Hepatocyte (in vitro differentiated cells): ENCODE measurements around the gene NT5M. TPM values are rescaled to one million over a fixed set of nuclear protein-coding genes. Genes with fewer than 3 reads are reported as not detected.

Experiments
- DNase-seq: peaks from one replicate; pipeline ENCODE4 v3.0.0-alpha.2; 2016; ENCODE audit warnings: low spot score
- H2AFZ ChIP-seq: fragments of 200-600 bp; sonication (generic); 2 replicates; pipeline ENCODE4 v1.6.0; 2016; ENCODE audit warnings: antibody characterized with exemption, mild to moderate bottlenecking
- H3K27ac ChIP-seq: fragments of 200-600 bp; sonication (generic); 2 replicates; pipeline ENCODE4 v1.5.1; 2016; ENCODE audit warnings: mild to moderate bottlenecking
- H3K27me3 ChIP-seq: fragments of 200-600 bp; sonication (generic); 2 replicates; pipeline ENCODE4 v1.6.1; 2016
- H3K36me3 ChIP-seq: fragments of 200-600 bp; sonication (generic); replicated peaks from 2 replicates; pipeline ENCODE4 v1.5.1; 2016; ENCODE audit warnings: low read depth; ENCODE audit not compliant: insufficient read depth
- H3K4me1 ChIP-seq: fragments of 200-600 bp; sonication (generic); 2 replicates; pipeline ENCODE4 v1.5.1; 2016; ENCODE audit warnings: mild to moderate bottlenecking, moderate library complexity; ENCODE audit not compliant: insufficient read depth
- H3K4me2 ChIP-seq: fragments of 200-600 bp; sonication (generic); 2 replicates; pipeline ENCODE4 v1.6.0; 2016
- H3K4me3 ChIP-seq: fragments of 200-600 bp; sonication (generic); 2 replicates; pipeline ENCODE4 v1.5.1; 2016; ENCODE audit warnings: mild to moderate bottlenecking
- H3K79me2 ChIP-seq: fragments of 200-600 bp; sonication (generic); 2 replicates; pipeline ENCODE4 v1.6.0; 2017; ENCODE audit warnings: mild to moderate bottlenecking
- H3K9me2 ChIP-seq: fragments of 200-600 bp; sonication (generic); replicated peaks from 2 replicates; pipeline ENCODE4 v1.6.0; 2017; ENCODE audit warnings: mild to moderate bottlenecking; ENCODE audit not compliant: insufficient read depth
- H3K9me3 ChIP-seq: fragments of 200-600 bp; sonication (generic); 2 replicates; pipeline ENCODE4 v1.5.1; 2016; ENCODE audit warnings: low read depth, mild to moderate bottlenecking
- H4K20me1 ChIP-seq: fragments of 200-600 bp; sonication (generic); 2 replicates; pipeline ENCODE4 v1.6.0; 2016; ENCODE audit warnings: mild to moderate bottlenecking; ENCODE audit not compliant: insufficient read depth, poor library complexity, severe bottlenecking
- EZH2 ChIP-seq: fragments of 200-600 bp; sonication (generic); IDR thresholded peaks from 2 replicates; pipeline ENCODE4 v1.6.1; 2016; ENCODE audit warnings: antibody characterized with exemption, mild to moderate bottlenecking, borderline replicate concordance
- EZH2phosphoT487 ChIP-seq: fragments of 200-600 bp; sonication (generic); IDR thresholded peaks from one replicate; pipeline ENCODE4 v1.6.1; 2018; ENCODE audit warnings: antibody characterized with exemption, mild to moderate bottlenecking, low read depth, moderate library complexity; ENCODE audit not compliant: unreplicated experiment, severe bottlenecking
- whole genome bisulfite sequencing: methylation state at CpG from one replicate; pipeline ENCODE4 v1.1.6; 2016; ENCODE audit warnings: low lambda C conversion rate; ENCODE audit errors: missing lambda C conversion rate; 5-methylcytosine and 5-hydroxymethylcytosine counted together
- polyA plus RNA-seq: library from polyadenylated mRNA; unstranded; fragments of >200 nt; fragmentation: Nextera tagmentation; extraction: Ambion mirVana; gene quantifications from 2 replicates; pipeline ENCODE4 v1.2.1, GENCODE V29; 2016
- total RNA-seq: library from RNA; depleted of rRNA; stranded (reverse); fragments of >200 nt; gene quantifications from 2 replicates; pipeline ENCODE4 v1.2.3, GENCODE V29; 2014
- TF ChIP-seq, protein P1 (sequence below): fragments of 200-600 bp; sonication (generic); IDR thresholded peaks from 2 replicates; pipeline ENCODE4 v1.5.1; 2016; ENCODE audit warnings: antibody characterized with exemption, mild to moderate bottlenecking; ENCODE audit not compliant: poor library complexity

The NT5M gene
- total and polyA plus RNA-seq, 2 experiments from 2014 or later: 3.4 to 3.5 TPM

DNA sequence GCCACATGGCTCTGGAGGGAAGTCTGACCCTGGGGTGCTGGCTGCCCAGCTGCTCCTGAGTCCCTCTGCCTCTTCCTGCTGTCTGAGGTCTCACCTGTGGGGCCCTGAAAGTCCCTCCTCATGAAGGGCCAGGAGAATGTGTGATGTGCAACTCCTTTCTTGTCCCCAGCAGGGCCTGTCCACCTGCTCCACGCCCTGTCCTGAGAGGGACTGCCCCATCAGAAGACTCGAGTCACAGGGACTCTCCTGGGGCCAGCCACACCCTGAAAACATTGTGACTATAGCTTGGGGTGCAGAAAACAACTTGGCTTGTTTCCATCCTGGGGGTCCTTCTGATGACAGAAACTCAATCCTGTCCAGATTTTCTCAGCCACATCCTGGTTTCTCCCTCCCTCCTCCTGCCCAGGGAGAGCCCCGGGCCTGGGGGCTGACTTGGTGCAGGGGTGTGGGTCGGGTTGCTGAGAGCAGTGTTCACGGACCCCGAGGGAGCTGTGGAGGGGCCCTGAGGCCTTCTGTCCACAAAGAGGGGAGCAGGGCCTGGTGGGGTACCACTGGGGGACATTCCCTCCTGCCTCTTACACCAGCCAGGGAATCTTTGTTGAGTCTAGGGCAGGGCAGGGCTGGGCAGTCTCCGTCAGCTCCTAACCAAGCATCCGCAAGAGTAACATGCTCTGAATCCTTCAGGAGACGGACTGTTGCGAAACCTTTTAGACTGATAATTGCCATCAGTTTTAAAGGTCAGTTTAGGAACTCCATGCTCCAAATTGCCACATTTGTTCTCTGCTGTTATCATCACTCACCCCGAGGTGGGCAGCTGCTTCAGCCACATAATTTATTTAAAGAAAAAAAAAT is 45.9 kb downstream of the NT5M start:
- Histone ChIP-seq H3K27me3 (no peaks in the 10 kb centered on the region), H3K9me2 (no peaks in the 10 kb centered on the region), H3K9me3 (no peaks in the 10 kb centered on the region), H2AFZ (no peak overlapping the region), H3K27ac (no peak overlapping the region), H3K4me2 (no peak overlapping the region), H3K4me3 (no peak overlapping the region), H4K20me1 (no peaks in the 10 kb centered on the region), H3K36me3 (no peaks in the 10 kb centered on the region), H3K79me2 (no peaks in the 10 kb centered on the region), H3K4me1 (peaks cover 4% of the 10 kb centered on the region)
- WGBS: 54% methylated on average over 10 of the region's 11 CpGs
- TF ChIP-seq EZH2 (no peak), EZH2phosphoT487 (no peak)
- TF ChIP-seq, protein P1, sequence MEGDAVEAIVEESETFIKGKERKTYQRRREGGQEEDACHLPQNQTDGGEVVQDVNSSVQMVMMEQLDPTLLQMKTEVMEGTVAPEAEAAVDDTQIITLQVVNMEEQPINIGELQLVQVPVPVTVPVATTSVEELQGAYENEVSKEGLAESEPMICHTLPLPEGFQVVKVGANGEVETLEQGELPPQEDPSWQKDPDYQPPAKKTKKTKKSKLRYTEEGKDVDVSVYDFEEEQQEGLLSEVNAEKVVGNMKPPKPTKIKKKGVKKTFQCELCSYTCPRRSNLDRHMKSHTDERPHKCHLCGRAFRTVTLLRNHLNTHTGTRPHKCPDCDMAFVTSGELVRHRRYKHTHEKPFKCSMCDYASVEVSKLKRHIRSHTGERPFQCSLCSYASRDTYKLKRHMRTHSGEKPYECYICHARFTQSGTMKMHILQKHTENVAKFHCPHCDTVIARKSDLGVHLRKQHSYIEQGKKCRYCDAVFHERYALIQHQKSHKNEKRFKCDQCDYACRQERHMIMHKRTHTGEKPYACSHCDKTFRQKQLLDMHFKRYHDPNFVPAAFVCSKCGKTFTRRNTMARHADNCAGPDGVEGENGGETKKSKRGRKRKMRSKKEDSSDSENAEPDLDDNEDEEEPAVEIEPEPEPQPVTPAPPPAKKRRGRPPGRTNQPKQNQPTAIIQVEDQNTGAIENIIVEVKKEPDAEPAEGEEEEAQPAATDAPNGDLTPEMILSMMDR: no peak
- DNase-seq: peak; percentile 33

DNA sequence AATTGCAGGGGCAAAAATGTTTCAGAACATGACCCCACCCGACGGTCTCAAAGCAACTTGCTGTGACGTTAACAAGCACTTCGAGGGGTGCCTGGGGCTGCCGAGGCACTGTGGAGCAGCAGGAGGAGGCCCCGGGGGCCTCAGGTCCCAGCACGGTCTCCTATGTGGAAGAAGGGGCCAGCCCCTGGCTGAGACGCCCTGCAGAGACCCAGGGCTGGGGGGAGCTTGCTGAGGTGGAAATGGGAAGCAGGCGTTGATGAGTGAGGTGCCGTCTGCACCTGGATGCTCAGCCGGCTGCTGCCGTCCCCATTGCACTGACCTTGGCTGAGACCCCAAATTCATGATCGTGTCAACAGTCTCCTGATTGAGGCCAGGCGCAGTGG is 46.5 kb downstream of the NT5M start:
- no peaks in the 10 kb centered on the region for H4K20me1 ChIP-seq
- H3K4me2 ChIP-seq: no peak overlapping the region
- no peak overlapping the region for H2AFZ ChIP-seq
- no peaks in the 10 kb centered on the region for H3K9me2 ChIP-seq
- WGBS: 59% methylated on average over 14 of the region's 14 CpGs
- no peak overlapping the region for H3K27ac ChIP-seq
- no peaks in the 10 kb centered on the region for H3K9me3 ChIP-seq
- H3K36me3 ChIP-seq: no peaks in the 10 kb centered on the region
- no peak for DNase-seq
- H3K27me3 ChIP-seq: no peaks in the 10 kb centered on the region
- no peak overlapping the region for H3K4me3 ChIP-seq
- no peaks in the 10 kb centered on the region for H3K79me2 ChIP-seq
- TF ChIP-seq EZH2phosphoT487: no peak
- TF ChIP-seq, protein P1: no peak
- no peak for TF ChIP-seq EZH2
- peaks cover 4% of the 10 kb centered on the region for H3K4me1 ChIP-seq

DNA sequence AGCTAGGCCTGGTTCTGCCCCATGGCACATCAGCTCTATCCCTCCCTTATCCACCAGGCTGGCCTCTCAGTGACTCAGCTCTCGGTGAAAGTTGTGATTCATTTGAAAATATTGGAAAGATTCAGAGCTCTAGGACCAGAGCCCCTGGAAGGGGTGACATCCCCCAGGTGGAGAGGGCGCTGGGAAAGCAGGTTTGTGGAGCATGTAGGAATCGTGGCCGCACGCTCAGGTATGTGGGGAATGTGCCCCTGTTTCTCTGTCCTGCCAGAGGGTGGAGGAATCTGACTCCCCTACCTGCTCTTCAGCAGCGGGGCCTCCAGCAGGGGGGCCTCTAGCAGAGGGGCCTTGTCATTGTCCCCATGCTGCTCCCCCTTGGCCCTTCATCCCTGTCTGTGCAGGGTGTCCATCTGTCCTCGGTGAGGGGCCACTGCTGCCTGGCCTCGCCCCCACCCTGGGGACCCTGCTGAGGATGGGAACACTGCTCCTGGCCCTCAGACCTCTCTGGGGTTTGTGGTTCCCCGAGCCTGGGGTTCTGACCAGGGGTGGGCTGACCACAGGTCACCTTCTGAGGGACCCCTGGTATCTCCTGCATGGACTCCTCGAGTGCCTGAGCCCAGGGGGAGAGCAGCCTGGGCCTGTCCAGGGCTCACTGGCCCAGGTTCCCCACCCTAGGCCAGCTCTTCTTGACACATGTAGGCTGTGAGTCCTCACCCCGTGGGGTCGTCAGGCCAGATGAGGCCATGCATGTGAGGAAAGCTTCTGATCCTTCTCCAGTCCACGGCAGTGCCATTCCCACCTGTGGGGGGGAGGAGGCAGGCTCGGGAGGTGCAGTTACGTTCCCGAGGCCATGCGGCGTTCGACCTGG is 47.5 kb downstream of the NT5M start:
- H4K20me1 ChIP-seq: no peaks in the 10 kb centered on the region
- WGBS: 73% methylated on average over 19 of the region's 19 CpGs
- H3K36me3 ChIP-seq: no peaks in the 10 kb centered on the region
- peaks cover 4% of the 10 kb centered on the region for H3K4me1 ChIP-seq
- H2AFZ ChIP-seq: no peak overlapping the region
- H3K9me3 ChIP-seq: no peaks in the 10 kb centered on the region
- H3K27me3 ChIP-seq: no peaks in the 10 kb centered on the region
- no peaks in the 10 kb centered on the region for H3K79me2 ChIP-seq
- peak; percentile 49 for DNase-seq
- no peaks in the 10 kb centered on the region for H3K9me2 ChIP-seq
- TF ChIP-seq, protein P1: no peak
- TF ChIP-seq EZH2phosphoT487 (no peak), EZH2 (no peak)
- H3K27ac ChIP-seq: no peak overlapping the region
- H3K4me2 ChIP-seq: no peak overlapping the region
- no peak overlapping the region for H3K4me3 ChIP-seq
